Activated CD8-positive, alpha-beta memory T cell treated with anti-CD3 and anti-CD28 coated beads, Interleukin-2, amount 50 U/mL, for 4 hours (primary cell): ENCODE results near the gene OR10G2.
"Not testable (repeated sequence)": the region's sequence is repeated elsewhere in the genome, so short reads cannot be mapped to it uniquely, and the experiment has no call there.

Experiments used
- DNase-seq: peaks from one replicate; pipeline ENCODE4 v3.0.0-alpha.2; 2020

Gene OR10G2

GRCh38 chr14:21634840-21635239, at the start of gene OR10G2:
OR10G2 (minus strand) TSS chr14:21634940; CDS start chr14:21634842, 98 bp downstream.
- no peak for DNase-seq

DNA sequence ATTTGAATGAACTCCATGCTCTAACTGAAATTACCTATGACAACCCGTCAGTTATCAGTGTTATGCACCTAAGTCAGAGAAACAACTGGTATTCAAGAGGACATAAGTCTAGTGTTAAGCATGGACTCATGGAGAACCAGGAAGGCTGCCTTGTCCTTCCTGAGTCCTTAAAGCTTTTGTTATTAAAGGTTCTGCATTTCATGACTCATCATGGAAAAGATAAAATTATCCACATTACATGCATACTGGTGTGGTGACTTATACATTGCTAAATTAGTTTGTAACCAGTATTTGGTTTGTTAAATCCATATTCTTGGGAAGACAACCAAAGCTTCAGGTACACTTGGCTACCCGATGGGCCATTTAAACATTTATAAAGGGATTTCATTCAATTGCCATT, 45.3 kb upstream of the OR10G2 start:
- DNase-seq, result no peak

- no peak for DNase-seq
These were observed 40.8 kb upstream of the OR10G2 start for GRCh38 chr14:21675566-21675965.

GRCh38 chr14:21673718-21674117, 39.0 kb upstream of the OR10G2 start, which contains the start of gene OR4E1:
OR4E1 (minus strand) TSS chr14:21673818; CDS start chr14:21670935, 2,883 bp downstream.
- no peak for DNase-seq

- no peak for DNase-seq
These were observed 37.4 kb upstream of the OR10G2 start for GRCh38 chr14:21672116-21672515.

DNA sequence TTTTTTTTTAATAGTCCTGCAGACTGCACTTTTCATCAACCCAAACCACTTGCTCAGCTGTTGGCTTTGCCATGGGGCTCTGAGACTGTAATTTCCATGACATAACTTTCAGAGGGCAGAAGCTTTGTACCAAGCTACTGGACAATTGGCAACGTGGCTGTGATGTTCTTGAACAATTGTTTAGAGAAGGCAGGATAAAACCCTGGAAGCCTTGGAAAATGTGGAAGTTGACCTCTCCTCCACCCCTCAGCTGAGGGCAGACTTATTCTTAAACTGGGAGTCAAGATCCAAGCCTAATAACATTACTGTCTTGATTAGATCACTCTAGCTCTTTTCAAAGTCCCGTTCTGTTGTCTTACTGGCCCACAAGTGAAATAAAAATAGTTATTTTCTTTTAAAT, 36.6 kb upstream of the OR10G2 start:
- DNase-seq, result no peak

DNA sequence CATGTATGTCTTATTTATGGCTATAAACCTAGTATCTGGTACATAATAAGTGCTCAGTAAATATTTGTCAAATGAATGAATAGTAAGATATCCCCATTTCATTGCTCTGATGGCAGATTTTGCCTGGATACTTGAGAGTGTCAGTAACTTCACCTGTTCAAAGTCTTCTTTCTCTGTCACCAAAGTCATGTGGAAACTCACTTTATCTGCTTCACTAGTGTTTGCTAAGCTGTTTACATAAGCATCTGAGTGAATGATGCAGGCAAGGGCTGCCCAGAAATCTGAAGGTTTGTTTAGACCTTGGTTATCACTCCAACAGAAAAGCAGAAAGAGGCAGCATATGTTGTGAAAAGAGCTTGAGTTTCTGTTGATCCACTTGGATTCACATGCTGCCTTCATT, 34.5 kb upstream of the OR10G2 start:
- no peak for DNase-seq

GRCh38 chr14:21668377-21668776, 33.6 kb upstream of the OR10G2 start:
- DNase-seq, result no peak

- DNase-seq, result no peak
These were observed 22.2 kb upstream of the OR10G2 start for GRCh38 chr14:21656980-21657379.

GRCh38 chr14:21654215-21654614, 19.5 kb upstream of the OR10G2 start:
- no peak for DNase-seq

- no peak for DNase-seq
These were observed 18.7 kb upstream of the OR10G2 start, which contains the start of gene OR4E2 for GRCh38 chr14:21653331-21653885. OR4E2 (plus strand) TSS chr14:21653835; CDS start chr14:21665083, 11,248 bp downstream.

DNA sequence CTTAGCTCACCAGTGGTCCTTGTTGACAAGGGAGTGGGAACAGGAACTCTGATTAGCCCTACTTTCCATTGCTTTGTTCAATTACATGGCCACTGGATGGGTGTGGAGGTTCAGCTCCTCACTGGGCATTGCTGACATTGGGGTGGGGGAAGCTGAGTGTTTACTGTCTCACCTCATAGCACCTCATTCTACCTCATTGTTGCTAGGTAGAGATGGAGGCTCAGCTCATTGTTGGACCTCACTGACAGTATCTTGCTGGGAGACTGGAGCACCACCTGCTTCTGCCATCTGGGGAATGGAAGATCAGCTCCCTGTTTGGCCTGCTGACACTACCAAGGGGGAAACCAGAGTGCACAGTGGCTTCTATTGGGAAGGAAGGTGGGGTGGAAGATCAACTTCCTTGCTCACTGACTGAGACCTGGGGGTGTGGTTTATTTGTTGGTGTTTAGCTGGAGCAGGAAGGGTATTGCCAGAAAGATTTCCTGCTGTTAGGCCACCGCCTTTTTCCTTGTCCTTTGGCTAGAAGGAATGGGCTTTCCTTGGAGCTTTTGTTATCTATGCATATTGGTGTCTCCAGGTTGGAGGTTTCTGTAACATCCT, 17.6 kb upstream of the OR10G2 start:
- no peak for DNase-seq

- DNase-seq, result no peak
These were observed 12.6 kb upstream of the OR10G2 start for GRCh38 chr14:21647380-21647779.

- no peak for DNase-seq
These were observed 8.7 kb upstream of the OR10G2 start for GRCh38 chr14:21643407-21643806.

- no peak for DNase-seq
These were observed 7.9 kb upstream of the OR10G2 start for GRCh38 chr14:21642683-21643082.

DNA sequence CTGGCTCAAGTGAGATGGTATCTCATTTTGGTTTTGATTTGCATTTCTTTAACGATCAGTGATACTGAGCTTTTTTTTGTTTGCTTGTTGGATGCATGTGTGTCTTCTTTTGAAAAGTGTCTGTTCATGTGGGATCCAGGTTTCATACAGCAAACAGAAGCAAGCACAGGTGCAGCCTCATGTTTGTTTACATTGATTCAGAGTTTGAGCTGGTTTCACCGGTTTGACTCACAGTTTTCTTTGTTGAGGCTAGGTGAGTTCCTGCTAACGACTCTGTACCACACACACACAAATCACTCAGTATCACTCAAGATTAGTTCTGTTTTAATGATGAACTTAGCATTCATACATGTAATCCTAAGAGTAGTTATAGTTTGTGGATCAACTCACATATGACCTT, 3.7 kb downstream of the OR10G2 start:
- no peak for DNase-seq

GRCh38 chr14:21630503-21630902, 4.2 kb downstream of the OR10G2 start:
- DNase-seq, result not testable (repeated sequence)

- DNase-seq, result no peak
These were observed 8.1 kb downstream of the OR10G2 start for GRCh38 chr14:21626491-21627230.

DNA sequence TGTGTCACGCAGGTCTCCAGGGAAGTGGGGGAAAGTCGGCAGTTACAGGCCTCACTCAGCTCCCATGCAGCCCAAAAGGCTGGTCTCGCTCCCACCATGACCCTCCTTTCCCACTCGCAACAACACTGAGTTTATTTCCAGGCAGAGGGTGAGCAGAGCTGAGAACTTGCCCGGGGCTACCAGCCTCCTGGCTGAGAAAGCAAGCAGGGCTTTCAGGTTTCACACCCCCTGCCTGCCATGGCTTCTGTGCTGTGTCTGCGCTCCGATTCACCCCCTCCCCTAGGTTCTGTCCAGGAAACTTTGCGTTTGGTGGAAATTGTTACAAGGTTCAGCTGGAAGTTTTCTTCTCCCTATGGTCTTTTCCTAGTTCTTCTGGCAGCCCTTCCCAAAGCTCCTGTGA, 17.1 kb downstream of the OR10G2 start:
- DNase-seq, result no peak

- DNase-seq, result no peak
These were observed 20.5 kb downstream of the OR10G2 start for GRCh38 chr14:21614240-21614639.

DNA sequence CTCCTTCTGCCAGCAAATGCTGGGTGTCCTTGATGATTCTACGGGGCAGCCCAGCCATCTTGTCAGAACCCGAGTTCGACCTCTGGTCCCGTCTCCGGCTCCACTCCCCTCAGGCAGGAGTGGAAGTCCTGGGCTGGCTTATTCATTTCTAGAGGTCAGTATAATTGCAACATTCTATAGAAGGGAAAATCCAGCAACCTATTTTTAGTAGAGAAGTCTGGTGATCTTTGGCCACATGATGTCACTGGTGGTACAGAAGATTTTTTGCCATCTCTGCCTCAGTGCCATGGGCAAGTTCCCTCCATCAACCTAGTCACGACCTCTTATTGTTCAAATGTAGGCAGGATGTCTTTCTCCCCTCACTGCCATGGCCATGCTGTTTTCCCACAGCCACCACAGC, 22.4 kb downstream of the OR10G2 start:
- DNase-seq, result no peak

DNA sequence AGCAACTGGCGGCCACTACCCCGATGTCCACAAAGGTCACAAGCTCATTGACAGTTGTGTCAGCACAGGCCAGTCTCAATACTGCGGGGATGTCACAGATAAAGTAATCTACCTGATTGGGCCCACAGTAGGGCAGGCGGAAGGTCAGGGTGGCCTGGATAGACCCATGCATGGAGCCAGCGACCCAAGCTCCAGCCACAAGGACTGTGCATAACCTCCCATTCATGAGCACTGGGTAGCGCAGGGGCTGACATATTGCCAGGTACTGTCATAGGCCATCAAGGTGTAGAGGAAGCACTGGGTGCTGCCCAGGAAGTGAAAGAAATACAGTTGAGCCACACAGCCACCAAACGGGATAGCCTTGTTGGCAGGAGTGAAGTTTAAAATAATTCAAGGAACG, 32.6 kb downstream of the OR10G2 start:
- DNase-seq, result not testable (repeated sequence)

DNA sequence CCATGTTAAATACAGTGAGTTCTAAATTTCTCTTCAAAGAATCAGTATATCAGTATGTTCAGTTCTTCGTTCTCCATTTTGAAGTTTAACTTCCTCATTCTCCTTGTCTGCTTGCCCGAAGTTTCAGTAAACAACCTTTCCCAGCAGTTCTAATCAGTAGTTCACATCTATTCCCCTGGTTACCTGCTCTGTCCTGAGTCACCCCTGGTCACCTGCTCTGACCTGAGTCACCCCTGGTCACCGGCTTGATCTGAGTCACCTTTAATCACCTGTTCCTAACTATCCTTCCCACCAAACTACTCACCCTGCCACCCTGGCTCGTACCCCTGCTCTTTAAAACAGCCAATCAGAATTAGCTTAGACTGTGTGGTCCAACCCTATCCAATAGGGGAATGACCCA, 45.4 kb downstream of the OR10G2 start:
- no peak for DNase-seq
